HG03460 (cell line): Measurements from ENCODE around the gene OVAAL.

Experiments
- ATAC-seq: cut with Tn5 transposase; IDR thresholded peaks from one replicate; pipeline ENCODE4 v1.9.1; 2021; ENCODE audit not compliant: unreplicated experiment

Gene OVAAL

DNA sequence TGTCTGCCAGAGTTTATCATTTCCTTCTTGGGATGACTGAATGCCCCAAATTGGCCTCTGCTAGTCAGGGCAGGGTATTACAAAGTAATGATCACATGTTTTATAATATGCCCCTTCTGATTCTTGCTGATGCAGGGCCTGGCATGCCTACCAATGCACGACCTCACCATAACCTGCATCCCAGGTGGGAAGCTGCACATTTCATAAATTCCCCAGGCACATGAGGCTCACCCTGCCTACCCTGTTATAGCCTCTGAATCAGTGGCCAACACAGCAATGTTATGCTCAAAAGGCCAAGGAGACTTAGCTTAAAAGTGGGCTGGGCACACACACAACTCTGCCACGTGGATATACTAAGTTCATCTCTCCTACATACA is 45.1 kb downstream of the OVAAL start:
- ATAC-seq, result no peak

DNA sequence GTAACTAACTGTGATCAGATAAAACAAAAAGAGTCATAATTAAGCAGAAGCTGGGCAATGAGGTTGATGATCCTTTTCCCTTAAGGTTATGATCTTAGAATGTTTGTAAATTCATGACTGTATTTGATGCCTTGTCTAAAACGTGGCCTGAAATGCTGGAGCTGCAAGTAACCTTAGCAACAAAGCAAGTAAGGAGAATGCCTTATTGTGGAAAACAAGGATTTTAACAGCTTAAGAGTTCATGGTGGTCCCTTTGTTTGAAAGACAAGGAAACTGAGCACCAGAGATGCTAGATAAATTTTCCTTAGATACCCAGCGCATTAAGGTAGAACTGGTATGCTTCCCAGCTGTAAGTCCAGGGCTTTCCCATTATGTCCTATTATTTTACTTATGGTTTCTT is 47.4 kb downstream of the OVAAL start:
- no peak for ATAC-seq

DNA sequence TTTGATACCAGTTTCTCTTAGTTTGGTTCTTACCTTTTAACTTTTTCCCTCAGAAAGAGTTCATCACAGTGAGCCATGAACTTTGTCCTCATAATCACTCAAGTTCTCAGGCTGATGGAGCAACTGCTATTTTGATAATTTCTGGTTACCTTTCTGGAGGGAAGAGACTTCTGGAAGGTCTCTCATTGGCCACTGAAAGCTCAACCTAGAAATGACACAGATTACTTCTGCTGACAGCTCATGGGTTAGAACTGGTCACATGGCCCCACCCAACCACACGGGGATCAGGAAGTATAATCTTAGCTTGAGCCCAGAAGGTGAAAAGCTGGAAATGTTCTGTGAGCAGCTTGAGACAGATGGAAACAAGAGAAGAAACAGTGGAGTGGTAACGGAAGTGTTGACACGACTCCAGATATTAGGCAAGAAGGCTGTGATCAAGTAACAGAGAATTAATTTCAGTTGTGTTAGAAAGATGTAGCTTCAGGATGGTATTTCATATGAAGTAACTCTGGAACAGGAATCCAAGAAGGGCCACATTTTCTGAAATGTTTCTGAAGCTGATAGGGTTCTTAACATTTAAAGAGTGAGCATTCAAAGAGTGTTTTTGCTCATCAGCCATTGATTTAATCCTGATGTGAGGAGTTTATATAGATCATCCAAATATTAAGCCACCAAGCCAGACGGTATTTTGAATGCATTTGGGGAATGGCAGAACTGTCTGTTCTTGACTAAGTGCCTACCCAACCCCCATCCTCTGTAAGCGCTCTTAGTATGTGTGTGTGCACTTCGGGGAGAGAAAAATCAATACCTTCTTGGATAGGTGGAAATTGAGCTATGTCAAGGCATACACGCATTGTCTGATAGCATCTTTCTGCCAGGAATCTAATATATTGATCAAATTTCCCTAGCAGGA is 51.1 kb downstream of the OVAAL start:
- ATAC-seq, result no peak

DNA sequence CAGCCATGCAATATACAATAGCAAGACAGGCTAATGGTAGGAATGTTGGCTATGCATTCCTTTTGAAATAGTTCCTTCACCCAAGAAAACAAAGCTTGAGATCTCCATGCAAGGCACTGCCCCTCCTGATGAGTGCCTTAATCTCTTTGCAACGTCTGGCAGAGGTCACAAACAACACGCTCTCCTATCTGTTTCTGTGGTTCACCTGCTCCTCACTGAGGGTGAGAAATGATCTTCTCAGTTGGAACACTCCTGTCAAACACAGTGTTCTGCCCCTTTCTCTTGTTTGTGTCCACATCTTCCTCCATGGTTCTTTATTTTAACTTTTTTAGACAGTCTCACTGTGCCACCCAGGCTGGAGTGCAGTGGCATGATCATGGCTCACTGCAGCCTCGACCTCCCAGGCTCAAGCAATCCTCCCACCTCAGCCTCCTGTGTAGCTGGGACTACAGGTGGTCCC is 51.8 kb downstream of the OVAAL start:
- no peak for ATAC-seq

DNA sequence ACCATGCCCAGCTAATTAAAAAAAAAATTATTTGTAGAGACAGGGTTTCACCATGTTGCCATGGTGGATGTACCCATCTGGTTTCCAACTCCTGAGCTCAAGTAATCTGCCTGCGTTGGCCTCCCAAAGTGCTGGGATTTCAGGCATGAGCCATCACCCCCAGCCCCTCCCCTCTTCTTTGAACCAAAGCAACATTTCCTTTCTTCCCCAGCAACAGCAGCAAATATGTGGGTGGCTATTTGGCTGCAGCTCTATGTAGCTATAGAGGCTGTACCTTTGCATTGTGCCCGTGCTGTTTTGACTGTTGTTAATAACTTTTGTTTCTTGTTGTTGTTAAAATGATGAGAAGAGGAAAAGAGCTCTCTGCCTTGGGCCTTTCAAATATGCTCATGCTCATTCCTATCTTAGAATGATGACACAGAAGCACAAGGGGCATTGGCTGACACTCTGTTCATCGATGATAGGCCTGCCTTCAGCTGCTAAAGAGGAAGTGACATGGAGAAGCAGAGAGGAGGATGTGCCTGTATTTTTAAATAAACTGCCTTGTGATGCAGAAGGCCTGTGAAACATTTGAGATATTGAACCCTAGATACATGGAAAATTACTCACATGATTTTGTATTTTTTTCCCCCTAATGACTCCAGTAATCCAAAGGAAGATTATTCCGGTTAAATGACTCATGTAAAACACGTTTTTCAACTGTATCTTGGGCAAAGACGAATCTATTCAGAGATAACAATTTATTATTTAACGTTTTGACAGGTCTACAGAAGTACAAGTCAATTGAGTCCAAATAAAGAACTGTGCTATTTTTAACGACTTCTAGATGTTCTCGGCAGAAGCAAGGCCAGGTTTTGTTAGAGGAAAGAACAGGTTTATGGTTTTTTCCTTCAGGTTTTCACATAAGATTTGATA is 52.5 kb downstream of the OVAAL start:
- no peak for ATAC-seq

DNA sequence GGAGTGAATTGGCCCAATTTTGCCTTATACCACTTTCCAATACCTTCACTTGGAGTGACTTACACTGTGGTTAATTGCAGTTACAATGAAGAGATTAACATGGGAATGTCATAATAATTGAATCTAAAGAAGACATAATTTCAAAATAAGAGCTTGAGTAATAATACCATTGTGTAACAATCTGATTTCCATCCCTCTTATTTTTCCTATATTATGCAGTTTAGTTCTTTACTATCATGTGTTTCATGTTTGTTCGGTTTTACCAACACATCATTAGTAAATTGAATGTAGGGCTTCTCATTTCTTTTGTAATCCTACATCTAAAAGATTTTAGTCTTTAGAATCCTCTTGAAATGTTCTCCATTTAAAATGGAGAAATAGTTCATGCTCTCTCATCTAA is 53.9 kb downstream of the OVAAL start:
- no peak for ATAC-seq

DNA sequence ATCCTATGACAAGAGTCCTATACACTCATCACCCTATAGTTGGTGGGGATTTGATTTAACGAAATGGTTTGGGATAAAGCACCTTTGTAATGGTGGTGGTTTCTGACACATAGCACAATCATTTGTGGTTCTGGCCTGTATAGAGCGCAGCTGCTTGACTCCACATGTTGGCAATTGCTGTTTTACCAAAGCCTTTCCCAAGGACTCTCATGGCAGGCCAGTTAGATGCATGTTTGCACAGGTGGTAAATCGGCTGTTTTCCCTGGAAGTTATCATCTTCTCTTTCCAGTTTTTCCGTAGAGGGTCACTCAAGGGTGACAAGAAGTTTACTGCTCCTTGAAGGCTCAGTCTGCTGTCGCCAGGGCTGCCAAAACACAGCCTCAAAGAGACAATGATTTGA is 56.0 kb downstream of the OVAAL start:
- no peak for ATAC-seq

DNA sequence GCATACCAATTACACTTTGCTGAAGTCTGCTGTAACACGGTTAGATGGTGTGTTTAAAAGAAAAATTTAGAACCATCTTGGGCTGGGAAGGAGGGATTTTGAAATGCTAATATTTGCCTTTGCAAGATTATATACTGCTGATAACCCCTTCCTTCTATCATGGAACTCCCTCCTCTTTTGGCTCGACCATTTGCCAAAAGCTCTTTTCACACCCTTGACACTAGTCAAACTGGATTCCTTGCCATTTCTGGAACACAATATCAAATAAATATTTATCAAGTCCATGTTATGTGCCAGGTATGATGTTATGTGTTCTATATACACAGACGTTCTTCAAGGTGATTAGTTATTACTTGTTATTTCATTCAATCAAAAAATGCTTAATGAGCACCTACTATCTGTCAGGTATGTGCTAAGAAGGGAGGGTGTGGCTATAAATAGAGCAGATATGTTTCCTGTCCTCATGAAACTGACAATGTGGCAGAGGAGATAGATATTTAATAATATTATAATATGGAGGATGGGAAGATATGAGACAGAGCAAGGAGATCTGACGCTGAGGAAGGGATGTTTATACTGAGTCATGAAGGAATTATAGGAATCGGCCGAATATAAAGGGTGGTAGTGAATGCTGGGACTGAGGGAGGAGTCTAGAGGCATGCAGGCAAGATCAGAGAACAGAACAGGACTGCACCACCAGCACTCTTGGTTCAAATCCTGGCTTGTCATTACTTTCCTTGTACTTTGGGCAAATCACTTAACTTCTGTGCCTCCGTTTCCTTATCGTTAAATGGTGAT is 56.9 kb downstream of the OVAAL start:
- no peak for ATAC-seq
